Measurements from ENCODE around the gene KDM1B.
"Not testable (repeated sequence)": the region's sequence is repeated elsewhere in the genome, so short reads cannot be mapped to it uniquely, and the experiment has no call there.

KDM1B gene

GRCh38 chr6:18151801-18152200 is 3.4 kb upstream of the KDM1B start:
- no peak for DNase-seq (ENCODE audit: low read depth)

DNA sequence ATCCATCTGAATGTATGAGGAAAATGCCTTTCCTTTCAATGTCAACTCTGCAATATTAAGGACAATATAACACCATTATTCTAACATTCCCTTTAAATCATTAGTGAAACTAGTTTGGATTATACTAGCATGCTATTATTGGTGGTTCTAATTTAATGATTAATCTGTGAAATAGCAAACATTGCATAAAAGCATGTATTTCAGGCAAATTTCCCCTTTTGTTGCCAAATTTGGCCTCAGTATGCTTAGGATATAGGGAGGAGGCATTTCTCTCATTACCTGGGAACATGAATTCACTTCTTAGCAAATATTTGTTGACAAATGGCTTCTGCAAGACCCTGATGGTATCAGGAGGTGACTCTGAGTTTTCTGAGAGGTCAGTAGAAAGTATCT is 1.9 kb upstream of the KDM1B start:
- no peak for DNase-seq (ENCODE audit: low read depth)

DNA sequence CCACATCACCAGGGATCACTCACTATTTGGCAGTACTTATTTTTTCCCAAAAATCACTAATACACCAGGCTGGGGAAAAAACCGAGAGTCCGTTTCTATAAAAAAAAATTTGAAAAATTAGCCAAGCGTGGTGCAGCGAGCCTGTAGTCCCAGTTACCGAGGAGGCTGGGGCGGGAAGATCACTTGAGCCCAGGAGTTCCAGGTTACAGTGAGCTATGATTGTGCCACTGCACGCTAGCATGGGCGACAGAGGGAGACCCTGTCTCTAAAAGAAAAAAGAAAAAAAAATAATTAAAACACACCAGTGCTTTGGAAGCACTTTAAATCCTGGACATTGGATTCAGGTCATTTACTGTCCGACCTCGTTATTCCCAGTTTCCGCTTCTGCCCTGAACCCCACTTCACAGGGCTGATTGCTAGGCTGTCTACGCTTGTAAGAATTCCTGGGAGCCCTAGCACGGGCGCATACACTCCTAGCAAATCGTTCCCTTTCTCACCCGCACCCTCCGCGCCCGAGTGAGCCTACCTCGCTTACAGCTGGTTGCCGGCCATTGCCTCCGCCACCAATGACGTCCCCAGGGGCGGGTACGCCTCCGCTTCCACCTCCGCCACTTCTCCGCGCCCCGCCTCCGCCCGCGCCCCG is 594 bp upstream of the KDM1B start, which contains the start of gene TPMT:
Gene TPMT (minus strand): TSS at position 571 of the 643 bp plus-strand sequence. CDS start 5,950 bp downstream, outside the sequence.
- no peak for DNase-seq (ENCODE audit: low read depth)

GRCh38 chr6:18155864-18156421 is 721 bp downstream of the KDM1B start:
- DNase-seq (ENCODE audit: low read depth), result peak; percentile 55

- DNase-seq (ENCODE audit: low read depth), result no peak
These were observed 5.7 kb downstream of the KDM1B start for GRCh38 chr6:18160911-18161310.

- no peak for DNase-seq (ENCODE audit: low read depth)
These were observed 6.2 kb downstream of the KDM1B start for GRCh38 chr6:18161431-18161830.

GRCh38 chr6:18162401-18162800 is 7.2 kb downstream of the KDM1B start:
- no peak for DNase-seq (ENCODE audit: low read depth)

DNA sequence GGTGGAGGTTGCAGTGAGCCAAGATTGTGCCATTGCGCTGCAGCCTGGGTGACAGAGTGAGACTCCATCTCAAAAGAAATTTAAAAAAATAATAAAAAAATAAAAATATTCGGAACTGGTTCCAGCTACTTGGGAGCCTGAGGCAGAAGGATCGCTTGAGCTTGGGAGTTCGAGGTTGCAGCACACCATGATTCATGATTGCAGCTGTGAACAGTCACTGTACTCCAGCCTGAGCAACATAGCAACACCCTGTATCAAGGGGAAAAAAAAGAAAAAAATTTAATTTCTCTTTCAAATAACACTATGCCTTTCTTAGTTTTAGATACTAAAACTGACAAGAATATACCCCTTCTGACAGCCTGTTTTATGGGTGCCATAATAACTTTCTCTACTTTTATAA is 10.5 kb downstream of the KDM1B start:
- peak; percentile 47 for DNase-seq (ENCODE audit: low read depth)

- DNase-seq (ENCODE audit: low read depth), result peak; percentile 58
These were observed 11.3 kb downstream of the KDM1B start for GRCh38 chr6:18166312-18167036.

DNA sequence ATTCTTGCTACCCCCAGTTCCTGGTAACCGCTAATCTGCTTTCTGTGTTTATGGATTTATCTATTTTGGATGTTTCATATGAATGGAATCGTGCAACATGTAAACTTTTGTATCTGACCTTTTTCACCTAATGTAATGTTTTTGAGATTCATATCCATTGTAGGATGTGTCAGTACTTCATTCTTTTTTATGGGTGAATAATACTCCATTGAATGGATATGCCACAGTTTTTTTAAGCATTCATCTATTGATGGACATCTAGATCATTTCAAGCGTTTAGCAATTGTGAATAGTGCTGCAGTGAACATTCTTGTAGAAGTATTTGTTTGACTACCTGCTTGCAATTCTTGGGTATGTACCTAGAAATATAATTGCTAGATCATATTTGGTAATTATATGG is 13.0 kb downstream of the KDM1B start:
- DNase-seq (ENCODE audit: low read depth), result no peak

DNA sequence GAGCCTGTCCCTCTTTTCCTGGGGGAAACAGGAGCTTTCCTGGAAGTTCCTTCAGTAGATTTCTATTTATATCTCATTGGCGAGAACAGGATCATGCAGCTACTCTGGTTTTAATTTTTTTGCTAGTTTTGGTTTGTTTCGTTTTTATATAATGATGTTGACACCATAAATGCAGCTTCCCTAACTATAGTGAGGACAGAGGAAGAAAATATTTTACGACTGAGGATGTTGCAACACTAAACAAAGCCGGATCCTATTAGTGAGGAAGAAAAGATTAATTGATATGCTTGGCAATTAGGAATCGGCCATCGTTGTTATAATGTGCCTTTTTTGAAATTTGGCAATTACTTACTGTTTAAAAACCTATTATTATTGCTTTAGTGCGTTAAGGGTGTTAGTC is 16.6 kb downstream of the KDM1B start:
- no peak for DNase-seq (ENCODE audit: low read depth)

GRCh38 chr6:18176198-18176597 is 21.0 kb downstream of the KDM1B start:
- DNase-seq (ENCODE audit: low read depth), result not testable (repeated sequence)

DNA sequence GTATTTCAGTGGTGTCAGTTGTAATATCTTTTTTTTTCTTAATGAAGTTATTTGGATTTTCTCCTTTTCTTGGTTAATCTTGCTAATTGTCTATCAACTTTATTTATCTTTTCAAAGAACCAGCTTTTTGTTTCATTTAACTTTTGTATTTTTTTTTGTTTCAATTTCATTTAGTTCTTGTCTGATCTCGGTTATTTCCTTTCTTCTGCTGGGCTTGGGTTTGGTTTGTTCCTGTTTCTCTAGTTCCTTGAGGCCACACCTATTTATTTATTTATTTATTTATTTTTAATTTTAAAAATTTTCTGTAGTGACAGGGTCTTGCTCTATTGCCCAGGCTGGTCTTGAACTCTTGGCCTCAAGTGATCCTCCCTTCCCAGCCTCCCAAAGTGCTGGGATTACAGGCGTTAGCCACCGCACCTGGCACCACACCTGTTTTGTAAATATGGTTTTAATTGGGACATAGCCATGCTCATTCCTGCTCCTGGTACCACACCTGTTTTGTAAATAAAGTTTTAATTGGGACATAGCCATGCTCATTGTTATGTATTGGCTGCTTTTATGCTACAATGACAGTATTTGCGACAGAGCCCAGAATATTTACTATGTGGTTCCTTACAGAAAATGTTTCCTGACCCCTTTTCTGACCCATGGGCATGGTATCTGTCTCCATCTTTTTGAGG is 22.2 kb downstream of the KDM1B start:
- DNase-seq (ENCODE audit: low read depth), result no peak

GRCh38 chr6:18178960-18179615 is 23.9 kb downstream of the KDM1B start:
- no peak for DNase-seq (ENCODE audit: low read depth)

DNA sequence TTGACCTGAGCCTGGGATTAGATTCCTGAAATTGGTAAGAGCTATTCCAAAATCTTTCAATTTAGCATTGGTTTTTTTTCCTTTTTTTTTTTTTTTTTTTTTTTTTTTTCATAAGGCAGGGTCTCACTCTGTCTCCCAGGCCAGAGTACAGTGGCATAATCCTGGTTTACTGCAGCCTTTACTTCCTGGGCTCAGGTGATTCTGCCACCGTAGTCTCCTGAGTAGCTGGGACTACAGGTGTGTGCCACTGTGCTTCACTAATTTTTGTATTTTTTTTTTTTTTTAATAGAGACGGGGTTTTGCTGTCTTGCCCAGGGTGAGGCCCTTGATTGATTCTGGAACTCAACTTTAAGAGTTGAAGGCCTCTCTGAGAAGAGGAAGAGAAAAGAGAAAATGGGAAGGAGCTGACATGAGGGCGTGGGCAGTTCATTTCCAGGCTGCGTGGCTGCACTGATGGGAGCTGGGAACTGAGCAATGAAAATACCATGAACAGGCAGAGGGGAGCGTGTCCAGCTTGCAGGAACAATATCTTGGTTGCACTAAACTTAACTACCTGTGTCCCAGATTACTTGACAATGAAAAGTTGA is 24.6 kb downstream of the KDM1B start:
- no peak for DNase-seq (ENCODE audit: low read depth)

DNA sequence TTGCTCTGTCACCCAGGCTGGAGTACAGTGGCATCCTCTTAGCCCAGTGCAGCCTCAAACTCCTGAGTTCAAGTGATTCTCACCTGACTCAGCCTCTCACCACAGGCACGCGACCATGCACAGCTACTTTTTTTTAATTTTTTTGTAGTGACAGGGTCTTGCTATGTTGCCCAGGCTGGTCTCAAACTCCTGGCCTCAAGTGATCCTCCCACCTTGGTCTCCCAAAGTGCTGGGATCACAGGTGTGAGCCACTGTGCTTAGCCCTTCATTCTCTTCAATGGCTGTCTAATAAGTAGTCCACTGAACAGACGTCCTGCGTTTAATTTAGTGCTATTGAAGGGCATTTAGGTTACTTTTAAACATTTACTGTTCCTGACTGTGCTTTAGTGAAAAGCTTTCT is 27.3 kb downstream of the KDM1B start:
- no peak for DNase-seq (ENCODE audit: low read depth)

GRCh38 chr6:18183766-18184165 is 28.5 kb downstream of the KDM1B start:
- peak; percentile 43 for DNase-seq (ENCODE audit: low read depth)

- no peak for DNase-seq (ENCODE audit: low read depth)
These were observed 30.4 kb downstream of the KDM1B start for GRCh38 chr6:18185624-18186023.

GRCh38 chr6:18186033-18186432 is 30.8 kb downstream of the KDM1B start:
- no peak for DNase-seq (ENCODE audit: low read depth)

DNA sequence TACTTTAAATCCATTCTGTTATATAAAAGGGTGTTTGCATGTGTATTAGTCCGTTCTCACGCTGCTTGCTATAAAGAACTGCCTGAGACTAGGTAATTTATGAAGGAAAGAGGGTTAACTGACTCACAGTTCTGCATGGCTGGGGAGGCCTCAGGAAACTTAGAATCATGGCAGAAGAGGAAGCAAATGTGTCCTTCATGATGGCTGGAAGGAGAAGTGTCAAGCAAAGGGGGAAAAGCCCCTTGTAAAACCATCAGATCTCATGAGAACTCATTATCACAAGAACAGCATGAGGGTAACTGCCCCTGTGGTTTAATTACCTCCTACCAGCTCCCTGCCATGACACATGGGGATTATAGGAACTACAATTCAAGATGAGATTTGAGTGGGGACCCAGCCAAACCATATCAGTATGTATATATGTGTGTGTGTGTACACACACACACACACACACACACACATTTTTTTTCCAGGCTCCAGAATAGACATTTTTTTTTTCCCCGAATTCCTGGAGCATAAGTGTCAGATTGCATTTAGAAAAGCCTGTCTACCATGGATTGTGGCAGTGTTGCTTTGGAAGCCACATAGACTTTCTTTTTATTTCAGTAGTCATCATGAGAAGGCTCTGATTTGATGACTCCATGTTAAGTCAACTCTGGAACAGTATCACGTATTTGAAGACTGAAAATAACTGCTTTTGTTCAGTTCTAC is 31.5 kb downstream of the KDM1B start:
- DNase-seq (ENCODE audit: low read depth), result no peak

- DNase-seq (ENCODE audit: low read depth), result no peak
These were observed 32.5 kb downstream of the KDM1B start for GRCh38 chr6:18187701-18188100.
